Esophagus squamous epithelium (tissue), 4 donors: ENCODE results near the gene PGBD5.
"Not testable (repeated sequence)": the region's sequence is repeated elsewhere in the genome, so short reads cannot be mapped to it uniquely, and the experiment has no call there.

Experiments used
- POLR2A ChIP-seq, 4 donors: fragments of 450-650 bp; IDR thresholded peaks; one replicate each; pipeline ENCODE4 v1.6.1; 2017; ENCODE audit warnings: antibody characterized with exemption in 4 of 4, mild to moderate bottlenecking in 4 of 4, moderate library complexity in 3 of 4
- TF ChIP-seq, protein P1 (sequence below), 6 experiments: fragments of 450-650 bp in 4 of 6; fragments of 200-600 bp in 2 of 6; sonication (generic) in 2 of 6; IDR thresholded peaks; one replicate each; pipeline ENCODE4 v1.5.1; 2016 to 2019; ENCODE audit warnings: antibody characterized with exemption in 6 of 6, mild to moderate bottlenecking in 4 of 6, moderate library complexity in 4 of 6

GRCh38 chr1:230474924-230475323 lies 48.8 kb upstream of the PGBD5 start:
- TF ChIP-seq, protein P1, sequence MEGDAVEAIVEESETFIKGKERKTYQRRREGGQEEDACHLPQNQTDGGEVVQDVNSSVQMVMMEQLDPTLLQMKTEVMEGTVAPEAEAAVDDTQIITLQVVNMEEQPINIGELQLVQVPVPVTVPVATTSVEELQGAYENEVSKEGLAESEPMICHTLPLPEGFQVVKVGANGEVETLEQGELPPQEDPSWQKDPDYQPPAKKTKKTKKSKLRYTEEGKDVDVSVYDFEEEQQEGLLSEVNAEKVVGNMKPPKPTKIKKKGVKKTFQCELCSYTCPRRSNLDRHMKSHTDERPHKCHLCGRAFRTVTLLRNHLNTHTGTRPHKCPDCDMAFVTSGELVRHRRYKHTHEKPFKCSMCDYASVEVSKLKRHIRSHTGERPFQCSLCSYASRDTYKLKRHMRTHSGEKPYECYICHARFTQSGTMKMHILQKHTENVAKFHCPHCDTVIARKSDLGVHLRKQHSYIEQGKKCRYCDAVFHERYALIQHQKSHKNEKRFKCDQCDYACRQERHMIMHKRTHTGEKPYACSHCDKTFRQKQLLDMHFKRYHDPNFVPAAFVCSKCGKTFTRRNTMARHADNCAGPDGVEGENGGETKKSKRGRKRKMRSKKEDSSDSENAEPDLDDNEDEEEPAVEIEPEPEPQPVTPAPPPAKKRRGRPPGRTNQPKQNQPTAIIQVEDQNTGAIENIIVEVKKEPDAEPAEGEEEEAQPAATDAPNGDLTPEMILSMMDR (IDR thresholded peaks at IDR 0.05): not testable (repeated sequence)
- TF ChIP-seq POLR2A (IDR thresholded peaks at IDR 0.05): not testable (repeated sequence)
